H1 (cell line): ENCODE data around the gene CEBPZ. TPM values are rescaled to one million over a fixed set of nuclear protein-coding genes. Genes with fewer than 3 reads are reported as not detected.

Experiments
- EZH2 ChIP-seq: fragments of 200-600 bp; sonication (generic); IDR thresholded peaks from 2 replicates; pipeline ENCODE4 v1.7.1; 2012; ENCODE audit warnings: low read depth, mild to moderate bottlenecking, moderate library complexity, low read length, inconsistent platforms; ENCODE audit not compliant: severe bottlenecking
- SIRT6 ChIP-seq: IDR thresholded peaks from one replicate; pipeline ENCODE4 v1.7.1; 2012; ENCODE audit warnings: low read length, inconsistent platforms
- polyA plus RNA-seq, 7 experiments: library from polyadenylated mRNA; depleted of rRNA in 3 of 7; stranded (reverse) in 5 of 7; unstranded in 2 of 7; fragments of >200 nt in 5 of 7; fragments of 200-250 nt in 2 of 7; gene quantifications; 1 replicate in 5 of 7; 2 replicates in 1 of 7; 4 replicates in 1 of 7; pipeline versions ENCODE4 v1.2.1 to v1.2.3, GENCODE V29; 2011 to 2013; ENCODE audit warnings: missing spikeins in 2 of 7, mixed read lengths in 2 of 7
- total RNA-seq: library from RNA; stranded (reverse); fragmentation: NEBNext Ultra II Directional; extraction: Animal tissue kit (Norgen Biotek cat#: 25700); gene quantifications from 2 replicates; pipeline ENCODE4 v1.2.1, GENCODE V29; 2021
- TF ChIP-seq, protein P1 (sequence below), 3 experiments: IDR thresholded peaks; 1 replicate in 2 of 3; 2 replicates in 1 of 3; pipeline versions ENCODE4 v1.5.1 to v1.6.1; 2011; ENCODE audit warnings: low read length in 3 of 3, mild to moderate bottlenecking in 3 of 3, inconsistent platforms in 2 of 3, low read depth in 1 of 3, moderate library complexity in 1 of 3; ENCODE audit not compliant: insufficient read depth in 1 of 3; ENCODE audit errors: control extremely low read depth in 1 of 3
- TF ChIP-seq, protein P2 (sequence below): fragments of 300-600 bp; sonication (generic); IDR thresholded peaks from 2 replicates; pipeline ENCODE4 v1.7.1; 2012; ENCODE audit warnings: low read length, moderate library complexity, mild to moderate bottlenecking, inconsistent platforms; ENCODE audit not compliant: insufficient replicate concordance

Gene CEBPZ
- total and polyA plus RNA-seq, 2 of the 8 experiments (the other 6 are each of a cell fraction or from before 2014, with no cell fraction given) = 19.1 to 201 TPM

DNA sequence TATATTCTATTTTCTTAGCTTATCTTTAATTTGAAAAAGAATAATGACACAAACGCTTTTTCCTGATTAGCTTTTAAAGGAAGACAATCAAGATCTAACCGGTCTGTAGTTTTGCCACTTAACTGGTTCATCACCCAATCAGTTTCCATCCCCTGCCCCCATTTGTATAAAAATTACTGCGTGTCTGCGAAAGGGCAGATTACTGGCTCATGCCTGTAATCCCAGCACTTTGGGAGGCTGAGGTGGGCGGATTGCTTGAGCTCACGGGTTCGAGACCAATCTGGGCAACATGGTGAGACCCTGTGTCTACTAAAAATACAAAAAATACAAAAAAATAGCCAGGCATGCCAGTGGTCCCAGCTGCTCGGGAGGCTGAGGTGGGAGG lies 32.7 kb downstream of the CEBPZ start (continued):
- TF ChIP-seq, protein P1, sequence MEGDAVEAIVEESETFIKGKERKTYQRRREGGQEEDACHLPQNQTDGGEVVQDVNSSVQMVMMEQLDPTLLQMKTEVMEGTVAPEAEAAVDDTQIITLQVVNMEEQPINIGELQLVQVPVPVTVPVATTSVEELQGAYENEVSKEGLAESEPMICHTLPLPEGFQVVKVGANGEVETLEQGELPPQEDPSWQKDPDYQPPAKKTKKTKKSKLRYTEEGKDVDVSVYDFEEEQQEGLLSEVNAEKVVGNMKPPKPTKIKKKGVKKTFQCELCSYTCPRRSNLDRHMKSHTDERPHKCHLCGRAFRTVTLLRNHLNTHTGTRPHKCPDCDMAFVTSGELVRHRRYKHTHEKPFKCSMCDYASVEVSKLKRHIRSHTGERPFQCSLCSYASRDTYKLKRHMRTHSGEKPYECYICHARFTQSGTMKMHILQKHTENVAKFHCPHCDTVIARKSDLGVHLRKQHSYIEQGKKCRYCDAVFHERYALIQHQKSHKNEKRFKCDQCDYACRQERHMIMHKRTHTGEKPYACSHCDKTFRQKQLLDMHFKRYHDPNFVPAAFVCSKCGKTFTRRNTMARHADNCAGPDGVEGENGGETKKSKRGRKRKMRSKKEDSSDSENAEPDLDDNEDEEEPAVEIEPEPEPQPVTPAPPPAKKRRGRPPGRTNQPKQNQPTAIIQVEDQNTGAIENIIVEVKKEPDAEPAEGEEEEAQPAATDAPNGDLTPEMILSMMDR (IDR thresholded peaks at IDR 0.05; ENCODE audit: control extremely low read depth in 1 of 3, insufficient read depth in 1 of 3, low read depth in 1 of 3, low read length in 3 of 3) = no peak
- TF ChIP-seq EZH2 = no peak
- no peak for TF ChIP-seq SIRT6
- TF ChIP-seq, protein P2, sequence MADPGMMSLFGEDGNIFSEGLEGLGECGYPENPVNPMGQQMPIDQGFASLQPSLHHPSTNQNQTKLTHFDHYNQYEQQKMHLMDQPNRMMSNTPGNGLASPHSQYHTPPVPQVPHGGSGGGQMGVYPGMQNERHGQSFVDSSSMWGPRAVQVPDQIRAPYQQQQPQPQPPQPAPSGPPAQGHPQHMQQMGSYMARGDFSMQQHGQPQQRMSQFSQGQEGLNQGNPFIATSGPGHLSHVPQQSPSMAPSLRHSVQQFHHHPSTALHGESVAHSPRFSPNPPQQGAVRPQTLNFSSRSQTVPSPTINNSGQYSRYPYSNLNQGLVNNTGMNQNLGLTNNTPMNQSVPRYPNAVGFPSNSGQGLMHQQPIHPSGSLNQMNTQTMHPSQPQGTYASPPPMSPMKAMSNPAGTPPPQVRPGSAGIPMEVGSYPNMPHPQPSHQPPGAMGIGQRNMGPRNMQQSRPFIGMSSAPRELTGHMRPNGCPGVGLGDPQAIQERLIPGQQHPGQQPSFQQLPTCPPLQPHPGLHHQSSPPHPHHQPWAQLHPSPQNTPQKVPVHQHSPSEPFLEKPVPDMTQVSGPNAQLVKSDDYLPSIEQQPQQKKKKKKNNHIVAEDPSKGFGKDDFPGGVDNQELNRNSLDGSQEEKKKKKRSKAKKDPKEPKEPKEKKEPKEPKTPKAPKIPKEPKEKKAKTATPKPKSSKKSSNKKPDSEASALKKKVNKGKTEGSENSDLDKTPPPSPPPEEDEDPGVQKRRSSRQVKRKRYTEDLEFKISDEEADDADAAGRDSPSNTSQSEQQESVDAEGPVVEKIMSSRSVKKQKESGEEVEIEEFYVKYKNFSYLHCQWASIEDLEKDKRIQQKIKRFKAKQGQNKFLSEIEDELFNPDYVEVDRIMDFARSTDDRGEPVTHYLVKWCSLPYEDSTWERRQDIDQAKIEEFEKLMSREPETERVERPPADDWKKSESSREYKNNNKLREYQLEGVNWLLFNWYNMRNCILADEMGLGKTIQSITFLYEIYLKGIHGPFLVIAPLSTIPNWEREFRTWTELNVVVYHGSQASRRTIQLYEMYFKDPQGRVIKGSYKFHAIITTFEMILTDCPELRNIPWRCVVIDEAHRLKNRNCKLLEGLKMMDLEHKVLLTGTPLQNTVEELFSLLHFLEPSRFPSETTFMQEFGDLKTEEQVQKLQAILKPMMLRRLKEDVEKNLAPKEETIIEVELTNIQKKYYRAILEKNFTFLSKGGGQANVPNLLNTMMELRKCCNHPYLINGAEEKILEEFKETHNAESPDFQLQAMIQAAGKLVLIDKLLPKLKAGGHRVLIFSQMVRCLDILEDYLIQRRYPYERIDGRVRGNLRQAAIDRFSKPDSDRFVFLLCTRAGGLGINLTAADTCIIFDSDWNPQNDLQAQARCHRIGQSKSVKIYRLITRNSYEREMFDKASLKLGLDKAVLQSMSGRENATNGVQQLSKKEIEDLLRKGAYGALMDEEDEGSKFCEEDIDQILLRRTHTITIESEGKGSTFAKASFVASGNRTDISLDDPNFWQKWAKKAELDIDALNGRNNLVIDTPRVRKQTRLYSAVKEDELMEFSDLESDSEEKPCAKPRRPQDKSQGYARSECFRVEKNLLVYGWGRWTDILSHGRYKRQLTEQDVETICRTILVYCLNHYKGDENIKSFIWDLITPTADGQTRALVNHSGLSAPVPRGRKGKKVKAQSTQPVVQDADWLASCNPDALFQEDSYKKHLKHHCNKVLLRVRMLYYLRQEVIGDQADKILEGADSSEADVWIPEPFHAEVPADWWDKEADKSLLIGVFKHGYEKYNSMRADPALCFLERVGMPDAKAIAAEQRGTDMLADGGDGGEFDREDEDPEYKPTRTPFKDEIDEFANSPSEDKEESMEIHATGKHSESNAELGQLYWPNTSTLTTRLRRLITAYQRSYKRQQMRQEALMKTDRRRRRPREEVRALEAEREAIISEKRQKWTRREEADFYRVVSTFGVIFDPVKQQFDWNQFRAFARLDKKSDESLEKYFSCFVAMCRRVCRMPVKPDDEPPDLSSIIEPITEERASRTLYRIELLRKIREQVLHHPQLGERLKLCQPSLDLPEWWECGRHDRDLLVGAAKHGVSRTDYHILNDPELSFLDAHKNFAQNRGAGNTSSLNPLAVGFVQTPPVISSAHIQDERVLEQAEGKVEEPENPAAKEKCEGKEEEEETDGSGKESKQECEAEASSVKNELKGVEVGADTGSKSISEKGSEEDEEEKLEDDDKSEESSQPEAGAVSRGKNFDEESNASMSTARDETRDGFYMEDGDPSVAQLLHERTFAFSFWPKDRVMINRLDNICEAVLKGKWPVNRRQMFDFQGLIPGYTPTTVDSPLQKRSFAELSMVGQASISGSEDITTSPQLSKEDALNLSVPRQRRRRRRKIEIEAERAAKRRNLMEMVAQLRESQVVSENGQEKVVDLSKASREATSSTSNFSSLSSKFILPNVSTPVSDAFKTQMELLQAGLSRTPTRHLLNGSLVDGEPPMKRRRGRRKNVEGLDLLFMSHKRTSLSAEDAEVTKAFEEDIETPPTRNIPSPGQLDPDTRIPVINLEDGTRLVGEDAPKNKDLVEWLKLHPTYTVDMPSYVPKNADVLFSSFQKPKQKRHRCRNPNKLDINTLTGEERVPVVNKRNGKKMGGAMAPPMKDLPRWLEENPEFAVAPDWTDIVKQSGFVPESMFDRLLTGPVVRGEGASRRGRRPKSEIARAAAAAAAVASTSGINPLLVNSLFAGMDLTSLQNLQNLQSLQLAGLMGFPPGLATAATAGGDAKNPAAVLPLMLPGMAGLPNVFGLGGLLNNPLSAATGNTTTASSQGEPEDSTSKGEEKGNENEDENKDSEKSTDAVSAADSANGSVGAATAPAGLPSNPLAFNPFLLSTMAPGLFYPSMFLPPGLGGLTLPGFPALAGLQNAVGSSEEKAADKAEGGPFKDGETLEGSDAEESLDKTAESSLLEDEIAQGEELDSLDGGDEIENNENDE = no peak
- TF ChIP-seq, all 59 proteins: peak for 0
